GM21423 (cell line): ENCODE measurements around the gene MPPE1.
"Not testable (repeated sequence)": the region's sequence is repeated elsewhere in the genome, so short reads cannot be mapped to it uniquely, and the experiment has no call there.

Source experiments
- ATAC-seq: cut with Tn5 transposase; IDR thresholded peaks from one replicate; pipeline ENCODE4 v1.9.1; 2021; ENCODE audit warnings: mild to moderate bottlenecking, moderate library complexity; ENCODE audit not compliant: unreplicated experiment

MPPE1 gene

DNA sequence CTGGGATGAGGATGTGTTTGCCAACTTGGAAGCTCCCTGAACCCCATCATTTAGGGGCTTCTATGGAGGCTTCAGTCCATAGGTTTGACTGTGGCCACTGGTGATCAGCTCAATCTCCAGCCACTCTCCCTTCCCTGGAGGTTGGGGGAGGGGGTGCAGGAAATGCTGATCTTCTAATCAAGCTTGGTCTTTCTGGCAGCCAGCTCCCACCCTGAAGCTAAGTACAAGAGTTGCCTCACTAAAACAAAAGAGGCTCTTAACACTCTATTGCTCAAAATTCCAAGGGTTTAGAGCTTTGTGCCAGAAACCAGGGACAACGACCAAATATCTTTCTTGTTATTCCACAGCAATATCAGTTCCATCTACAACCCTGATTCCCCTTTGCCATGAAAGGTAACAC lies 19.4 kb upstream of the MPPE1 start:
- no peak for ATAC-seq

DNA sequence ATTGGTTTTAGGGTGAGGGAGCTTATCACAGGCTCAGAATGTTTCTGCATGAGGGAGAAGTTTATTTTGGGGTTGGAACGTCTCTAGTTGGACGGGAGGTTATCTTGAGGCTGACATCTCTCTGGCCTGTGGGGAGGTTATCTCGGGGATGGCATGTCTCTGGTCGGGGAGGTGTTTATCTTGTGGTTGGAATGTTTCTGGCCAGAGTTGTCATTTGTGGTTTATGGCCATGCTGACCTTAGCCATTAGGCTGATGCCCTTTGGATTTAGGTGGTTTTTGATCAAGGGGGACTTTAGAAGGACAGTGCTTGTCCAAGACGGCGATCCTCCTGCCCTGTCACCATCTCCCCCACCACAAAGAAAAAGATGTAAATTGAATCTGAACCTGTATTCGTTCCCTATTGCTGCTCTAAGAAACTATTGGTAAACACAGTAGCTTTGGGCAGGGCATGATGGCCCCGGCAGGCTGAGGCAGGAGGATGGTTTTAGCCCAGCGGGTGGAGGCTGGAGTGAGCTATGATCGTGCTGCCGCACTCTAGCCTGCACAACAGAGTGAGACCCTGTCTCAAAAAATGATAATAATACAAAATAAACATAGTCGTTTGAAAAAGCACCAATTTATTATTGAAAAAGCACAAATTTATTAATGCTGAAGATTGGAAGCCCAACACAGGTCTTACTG lies 17.8 kb upstream of the MPPE1 start:
- no peak for ATAC-seq

DNA sequence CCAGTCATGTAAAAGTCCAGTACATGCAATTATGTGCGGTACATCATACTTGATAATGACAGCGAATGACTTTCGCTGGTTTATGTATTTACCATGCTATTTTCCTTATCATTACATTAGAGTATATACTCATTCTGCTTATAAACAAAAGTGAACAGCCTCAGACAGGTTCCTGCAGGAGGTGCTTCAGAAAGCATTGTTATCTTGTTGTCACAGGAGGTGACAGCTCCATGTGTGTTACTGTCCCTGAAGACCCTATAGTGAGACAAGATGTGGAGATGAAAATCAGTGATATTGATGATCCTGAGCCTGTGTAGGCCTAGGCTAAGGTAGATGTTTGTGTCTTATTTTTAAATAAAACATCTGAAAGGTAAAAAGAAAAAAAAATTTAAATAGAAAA lies 15.3 kb upstream of the MPPE1 start:
- no peak for ATAC-seq

DNA sequence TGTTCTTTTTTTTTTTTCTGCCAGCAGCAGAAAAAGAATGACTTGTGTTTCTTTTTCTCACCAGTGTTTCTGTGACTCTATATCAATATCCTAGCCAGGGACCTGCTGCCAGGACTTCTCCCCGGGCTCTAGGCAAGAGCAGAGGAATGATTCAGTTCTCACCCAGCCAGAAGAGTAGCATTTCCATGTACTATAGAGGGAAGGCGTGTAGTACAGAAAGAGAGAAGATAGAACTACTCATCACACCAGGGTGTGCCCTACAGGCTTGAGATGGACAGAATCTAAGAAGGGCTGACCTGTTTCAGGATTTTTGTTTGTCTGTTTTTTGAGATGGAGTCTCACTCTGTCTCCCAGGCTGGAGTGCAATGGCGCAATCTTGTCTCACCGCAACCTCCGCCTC lies 11.4 kb upstream of the MPPE1 start:
- ATAC-seq: not testable (repeated sequence)

DNA sequence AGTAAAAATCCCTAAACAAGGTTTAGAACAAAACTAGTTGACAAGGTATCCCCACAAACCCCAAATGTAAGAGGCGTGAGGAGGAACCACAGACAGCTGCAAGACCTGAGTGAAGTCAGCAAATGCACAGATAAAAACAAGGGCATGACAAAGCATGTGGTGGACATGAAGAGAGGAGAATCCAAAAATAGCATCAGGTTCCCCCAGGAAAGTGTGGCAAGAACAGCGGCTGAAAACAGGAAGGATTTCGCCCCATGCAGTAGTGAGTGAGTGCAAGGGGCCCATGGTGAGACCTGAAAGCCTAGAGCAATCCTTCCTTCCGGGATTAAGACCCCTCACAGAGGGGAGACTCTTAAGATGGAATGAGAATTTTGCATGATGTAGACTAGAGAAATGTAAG lies 8.8 kb upstream of the MPPE1 start:
- ATAC-seq: not testable (repeated sequence)

DNA sequence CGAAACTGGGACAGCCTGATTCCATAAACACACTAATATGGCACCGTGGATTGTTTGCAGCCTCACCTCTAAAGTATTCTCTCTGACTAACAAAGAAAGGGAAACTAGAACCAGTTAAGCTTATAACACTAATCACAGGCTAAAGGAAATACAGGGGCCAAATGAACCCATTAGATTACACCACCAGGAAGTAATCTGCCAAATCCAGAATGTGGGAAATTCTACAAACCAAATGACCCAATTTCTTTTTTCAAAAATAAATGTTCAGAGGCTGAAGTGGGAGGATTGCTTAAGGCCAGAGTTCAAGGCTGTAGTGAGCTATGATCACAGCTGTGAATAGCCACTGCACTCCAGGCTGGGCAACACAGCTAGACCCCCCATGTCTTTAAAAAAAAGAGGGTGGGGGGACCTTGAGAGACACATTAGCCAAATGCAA lies 1.5 kb upstream of the MPPE1 start:
- ATAC-seq: no peak

DNA sequence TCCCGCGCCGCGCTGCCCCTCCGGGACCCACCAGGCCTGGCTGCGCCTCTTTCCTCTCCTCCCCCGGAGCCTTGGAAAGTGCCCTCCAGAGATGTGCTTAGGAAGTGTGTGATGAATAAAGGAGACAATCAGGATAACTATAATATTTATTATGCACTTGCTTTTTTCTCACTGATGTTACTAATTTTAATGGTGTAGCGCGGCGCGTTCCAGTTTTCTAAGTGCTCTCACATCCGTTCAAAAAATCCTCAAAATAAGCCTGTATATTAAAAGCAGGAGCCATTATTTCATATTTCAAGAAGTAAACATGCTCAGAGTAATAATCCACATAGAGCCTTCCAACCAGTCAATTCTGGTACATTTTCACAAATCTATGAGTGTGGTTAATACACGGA lies 941 bp upstream of the MPPE1 start:
- ATAC-seq: no peak

DNA sequence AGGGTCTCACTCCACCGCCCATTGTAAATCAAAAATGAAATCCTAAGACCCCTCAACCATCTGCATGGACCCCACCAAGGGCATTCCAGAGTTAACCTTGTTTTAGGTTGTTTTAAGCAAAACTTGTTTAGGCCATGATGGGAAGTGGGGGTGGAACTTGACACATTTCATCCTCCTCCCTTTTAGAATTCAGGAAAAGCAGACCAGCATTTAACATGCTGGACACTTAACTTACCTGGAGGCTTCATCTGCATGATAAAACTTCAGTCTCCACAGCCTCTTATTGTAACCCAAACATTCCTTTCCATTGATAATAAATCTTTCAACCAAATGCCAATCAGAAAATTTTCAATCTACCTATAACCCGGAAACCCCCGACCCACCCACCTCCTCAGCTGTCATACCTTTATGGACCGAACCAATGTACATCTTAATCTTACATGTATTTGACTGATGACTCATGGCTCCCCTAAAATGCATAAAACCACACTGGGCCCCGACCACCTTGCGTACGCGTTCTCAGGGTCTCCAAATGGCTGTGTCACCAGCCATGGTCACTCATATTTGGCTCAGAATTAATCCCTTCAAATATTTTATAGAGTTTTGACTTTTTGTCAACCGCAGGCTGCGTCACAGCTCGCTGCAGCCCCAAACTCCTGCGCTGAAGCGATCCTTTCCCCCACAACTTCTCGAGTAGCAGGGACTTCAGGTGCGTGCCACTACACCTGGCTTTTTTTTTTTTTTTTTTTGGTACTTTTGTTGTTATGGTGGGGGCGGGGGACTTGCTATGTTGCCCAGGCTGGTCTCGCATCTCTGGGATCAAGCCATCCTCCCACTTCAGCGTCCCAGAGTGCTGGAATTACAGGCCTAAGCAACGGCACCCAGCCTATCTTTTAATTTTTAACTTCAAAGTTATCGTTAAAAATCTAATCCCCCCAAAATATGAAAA lies 917 bp downstream of the MPPE1 start:
- ATAC-seq: no peak

DNA sequence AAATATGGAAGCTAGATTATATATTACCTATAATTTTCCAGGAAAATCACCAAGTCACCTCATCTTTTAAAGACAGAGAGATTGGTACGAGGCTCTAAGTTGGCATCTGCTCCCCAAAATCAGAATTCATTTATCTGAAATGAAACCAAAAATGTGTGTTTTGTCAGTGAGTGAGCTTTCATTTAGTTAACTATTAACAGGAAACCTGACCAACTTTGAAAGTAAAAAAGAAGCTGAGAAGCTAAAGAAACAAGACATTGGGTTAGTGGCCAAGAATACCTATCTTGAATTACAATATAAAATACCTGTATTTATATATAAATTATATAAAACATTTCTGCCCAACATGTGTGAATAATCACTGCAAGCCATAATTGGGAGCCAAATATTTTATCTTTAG lies 1.9 kb downstream of the MPPE1 start:
- ATAC-seq: no peak

DNA sequence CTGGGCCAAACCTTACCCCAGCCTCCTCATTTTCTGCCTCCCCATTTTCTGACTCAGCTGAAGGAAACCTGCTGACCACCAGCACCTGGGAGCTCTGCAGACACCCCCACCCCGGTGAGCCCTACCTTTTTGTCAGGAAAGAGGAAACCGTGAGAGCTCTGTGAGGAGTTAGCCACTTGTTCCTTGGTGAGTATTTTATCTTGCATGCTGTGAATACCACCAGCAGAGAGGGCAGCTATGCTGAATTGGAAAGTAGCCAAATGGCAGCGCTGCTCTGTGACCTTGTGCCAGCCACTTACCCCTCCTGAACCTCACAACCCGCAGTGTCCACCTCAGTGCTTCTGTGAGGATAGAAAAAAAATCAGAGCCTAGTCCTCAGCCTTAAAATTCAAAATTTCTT lies 2.5 kb downstream of the MPPE1 start:
- no peak for ATAC-seq

DNA sequence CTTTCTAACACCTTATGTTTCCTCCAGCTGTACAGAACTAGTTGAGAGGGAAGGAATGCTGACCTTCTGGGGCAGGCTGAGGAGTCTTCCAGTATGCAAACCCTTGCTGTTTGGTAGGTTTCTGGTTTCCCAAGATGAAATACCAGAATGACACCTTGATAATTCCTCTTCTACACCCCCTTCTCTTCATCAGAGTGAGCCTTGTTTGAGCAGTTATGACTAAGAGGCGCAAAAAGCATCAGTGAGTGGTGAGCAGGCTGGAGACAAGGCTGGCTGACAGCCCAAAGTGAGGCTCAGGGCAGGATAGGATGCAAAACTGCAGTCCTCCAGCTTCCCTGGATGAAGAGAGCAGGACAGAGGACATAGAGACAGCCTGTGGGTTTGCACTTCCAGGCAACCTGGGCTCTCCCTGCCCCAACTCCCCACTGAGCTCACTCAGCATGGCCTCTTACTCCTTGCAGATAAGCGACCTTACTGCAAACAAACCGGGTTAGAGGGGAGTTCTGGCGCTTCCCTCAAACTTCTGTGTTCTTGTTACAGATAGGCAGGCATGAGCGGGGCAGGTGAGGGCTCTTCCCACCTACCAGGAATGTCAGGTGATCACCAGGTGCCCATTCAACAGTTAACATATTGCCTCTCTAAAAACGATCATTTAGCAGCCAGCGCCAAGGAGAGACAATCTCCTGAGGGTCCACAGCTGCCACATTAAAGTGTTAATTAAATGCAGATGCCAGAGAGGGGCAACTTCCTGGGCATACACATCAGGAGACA lies 5.4 kb downstream of the MPPE1 start:
- no peak for ATAC-seq

DNA sequence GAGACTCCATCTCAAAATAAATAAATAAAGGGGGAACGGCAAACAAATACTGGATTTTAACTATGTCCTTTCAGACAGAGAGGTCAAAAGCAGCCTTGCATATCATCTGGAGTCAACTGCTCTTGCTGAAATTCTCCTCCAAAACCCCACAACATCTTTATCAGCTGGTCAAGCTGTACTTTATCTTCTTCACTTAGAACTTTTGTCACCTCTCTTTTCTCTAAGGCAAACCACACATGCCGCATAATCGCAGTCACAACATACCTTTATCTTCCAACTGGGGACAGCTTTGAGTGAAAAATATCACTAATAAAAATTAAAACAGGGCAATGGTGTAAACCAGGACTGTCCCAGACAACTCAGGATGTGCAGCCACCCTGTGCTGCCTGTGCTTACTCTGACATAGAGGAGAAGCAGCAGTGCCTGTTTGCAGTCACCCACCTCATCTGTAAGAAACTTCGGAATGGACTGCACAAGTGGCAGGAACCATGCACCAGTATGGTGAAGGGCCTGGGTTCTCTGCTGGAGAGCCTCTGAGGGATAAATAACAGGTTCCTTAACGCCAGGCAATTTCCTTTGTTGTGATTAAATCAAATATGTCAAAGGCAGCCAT lies 6.2 kb downstream of the MPPE1 start:
- ATAC-seq: no peak

DNA sequence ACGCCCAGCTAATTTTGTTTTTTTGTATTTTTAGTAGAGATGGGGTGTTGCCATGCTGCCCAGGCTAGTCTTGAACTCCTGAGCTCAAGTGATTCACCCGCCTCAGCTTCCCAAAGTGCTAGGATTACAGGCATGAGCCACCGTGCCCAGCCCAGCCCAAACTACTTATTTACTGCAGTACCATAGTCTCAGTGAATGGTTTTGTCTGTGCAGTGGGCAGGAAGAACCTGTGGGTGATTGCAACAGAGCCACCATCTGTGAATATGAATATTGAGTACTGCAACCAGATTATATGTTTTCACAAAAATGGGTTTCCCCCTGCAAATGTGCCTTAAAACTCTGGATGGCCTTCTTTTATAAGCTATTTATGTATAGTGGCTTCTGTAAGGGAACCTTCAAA lies 9.1 kb downstream of the MPPE1 start:
- ATAC-seq: no peak

DNA sequence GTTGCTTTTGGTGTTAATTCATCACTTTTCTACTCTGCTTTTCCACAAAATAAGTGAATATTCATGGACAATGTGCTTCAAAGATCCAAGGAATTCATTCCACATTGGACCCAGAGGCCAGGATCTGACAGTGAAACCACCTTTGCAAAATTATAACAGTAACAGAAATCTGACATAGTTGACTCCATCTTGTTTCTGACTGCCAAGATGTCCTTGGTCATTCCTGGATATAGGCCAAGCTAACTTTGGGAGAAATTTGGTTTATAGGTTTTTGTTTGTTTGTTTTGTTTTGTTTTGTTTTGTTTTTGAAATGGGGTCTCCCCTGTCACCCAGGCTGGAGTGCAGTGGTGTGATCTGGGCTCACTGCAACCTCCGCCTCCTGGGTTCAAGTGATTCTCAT lies 10.3 kb downstream of the MPPE1 start:
- ATAC-seq: no peak

DNA sequence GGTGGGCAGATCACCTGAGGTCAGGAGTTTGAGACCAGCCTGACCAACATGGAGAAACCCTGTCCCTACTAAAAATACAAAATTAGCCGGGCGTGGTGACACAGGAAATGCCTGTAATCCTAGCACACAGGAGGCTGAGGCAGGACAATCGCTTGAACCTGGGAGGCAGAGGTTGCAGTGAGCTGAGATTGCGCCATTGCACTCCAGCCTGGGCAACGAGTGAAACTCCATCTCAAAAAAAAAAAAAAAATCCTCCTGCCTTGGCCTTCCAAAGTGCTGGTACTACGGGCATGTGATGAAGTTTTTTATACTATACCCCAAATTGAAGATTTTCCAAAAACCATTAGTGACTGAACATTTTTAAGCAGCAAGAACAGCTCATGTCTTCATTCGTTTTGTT lies 15.7 kb downstream of the MPPE1 start:
- not testable (repeated sequence) for ATAC-seq

DNA sequence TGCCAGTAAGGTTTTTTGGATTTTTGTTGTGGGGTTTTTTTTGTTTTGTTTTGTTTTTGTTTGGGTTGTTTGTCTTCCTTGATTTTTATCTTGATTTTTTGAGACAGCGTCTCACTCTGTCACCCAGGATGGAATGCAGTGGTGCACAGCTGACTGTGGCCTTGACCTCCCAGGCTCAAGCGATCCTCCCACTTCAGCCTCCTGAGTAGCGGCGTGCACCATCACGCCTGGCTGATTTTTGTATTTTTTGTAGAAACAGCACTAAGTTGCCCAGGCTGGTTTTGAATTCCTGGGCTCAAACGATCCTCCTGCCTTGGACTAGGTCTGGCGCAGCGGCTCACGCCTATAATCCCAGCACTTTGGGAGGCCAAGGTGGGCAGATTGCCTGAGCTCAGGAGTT lies 16.4 kb downstream of the MPPE1 start:
- no peak for ATAC-seq

DNA sequence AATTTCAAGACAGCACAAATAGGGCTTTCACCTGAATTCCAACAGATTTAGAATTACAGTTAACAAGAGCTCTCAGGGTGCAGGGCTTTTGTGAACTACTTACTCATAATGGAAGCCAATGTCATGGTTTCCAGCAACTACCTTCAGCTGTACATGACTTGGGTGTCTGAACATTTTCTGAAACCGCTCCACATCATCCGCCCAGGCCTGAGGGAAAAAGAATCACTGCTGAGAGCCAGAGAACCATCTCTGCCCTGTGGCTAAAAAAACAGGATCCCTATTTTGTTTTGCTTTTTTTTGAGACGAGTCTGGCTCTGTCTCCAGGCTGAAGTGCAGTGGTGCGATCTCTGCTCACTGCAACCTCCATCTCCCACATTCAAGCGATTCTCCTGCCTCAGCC lies 18.8 kb downstream of the MPPE1 start:
- no peak for ATAC-seq

DNA sequence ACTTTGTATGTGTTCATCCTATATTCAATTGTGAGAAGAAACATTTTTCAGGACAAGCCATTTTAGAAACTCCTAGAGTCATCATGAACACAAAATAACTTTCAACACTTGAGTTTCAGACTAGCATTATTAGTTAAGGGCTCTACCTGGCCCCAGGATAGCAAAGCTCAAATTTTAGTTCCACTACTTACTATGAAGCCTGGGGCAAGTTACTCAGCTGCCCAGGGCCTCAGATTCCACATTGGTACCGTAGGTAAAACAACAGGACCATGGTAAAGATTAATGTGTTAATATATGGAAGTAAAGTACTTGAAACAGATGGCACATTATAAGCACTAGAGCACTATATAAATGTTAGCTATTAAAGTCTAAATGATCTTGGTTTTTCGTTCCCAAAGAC lies 19.4 kb downstream of the MPPE1 start:
- no peak for ATAC-seq

DNA sequence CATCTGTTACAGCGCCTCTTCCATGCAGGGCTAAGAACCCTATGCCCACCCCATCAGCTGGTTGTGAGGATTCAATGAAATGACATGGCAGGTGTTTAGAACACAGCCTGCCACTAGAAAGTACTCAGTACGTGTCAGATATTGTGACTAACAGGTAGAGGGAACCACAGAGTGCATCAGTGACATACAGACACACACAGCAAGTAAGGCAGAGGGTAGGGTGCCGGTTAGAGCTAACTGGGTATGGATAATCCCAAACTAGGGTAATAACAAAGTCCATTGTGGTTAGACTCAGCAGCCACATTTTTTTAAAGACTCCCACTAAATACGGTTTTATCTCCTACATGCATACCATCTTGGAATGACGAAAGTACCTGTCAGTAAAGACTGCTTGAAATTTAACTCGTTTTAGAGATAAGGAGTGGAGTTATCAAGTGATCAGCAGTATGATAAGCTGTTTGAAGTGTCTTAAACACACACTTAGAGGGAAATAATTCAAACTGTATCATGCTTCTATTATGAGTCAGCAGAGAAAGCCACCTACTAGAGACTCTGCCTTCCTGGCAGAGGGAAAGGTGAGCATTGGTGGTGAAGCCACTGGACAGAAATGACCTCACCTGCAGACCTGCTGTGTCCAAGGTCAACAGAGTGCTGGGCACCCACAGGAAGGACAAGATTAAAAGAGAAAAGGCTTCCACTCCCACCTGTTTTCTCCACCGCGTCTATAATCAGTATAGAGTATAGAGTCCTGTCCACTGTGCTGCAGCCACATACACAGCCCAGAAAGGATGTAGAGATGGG lies 20.6 kb downstream of the MPPE1 start:
- ATAC-seq: no peak

DNA sequence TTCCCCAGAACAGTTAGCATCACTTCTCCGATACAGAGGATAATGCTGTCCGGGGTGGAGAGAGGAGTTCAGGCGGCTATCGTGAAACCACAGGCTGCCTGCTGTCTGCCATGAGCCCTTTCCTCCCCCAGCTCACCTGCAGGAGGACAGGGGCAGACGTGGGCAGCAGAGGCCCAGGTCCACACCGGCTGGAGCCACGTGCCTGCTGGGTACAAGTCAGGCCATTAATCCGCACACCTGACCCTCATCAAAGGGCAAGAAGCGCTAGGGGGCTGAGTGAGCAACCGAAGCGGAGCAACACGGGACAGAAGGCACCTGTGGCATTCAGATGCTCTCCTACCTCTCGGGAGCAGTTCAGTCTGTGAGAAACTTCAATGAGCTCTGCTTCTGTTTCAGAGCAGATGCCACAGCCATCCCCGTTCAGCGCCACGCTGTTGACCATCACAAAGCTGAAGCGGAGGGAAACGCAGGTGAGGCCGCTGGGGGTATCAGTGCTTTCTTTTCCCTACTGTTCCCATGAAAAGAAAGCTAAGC lies 21.5 kb downstream of the MPPE1 start:
- ATAC-seq: no peak
